RKO (cell line): ENCODE results near the gene GIGYF1.
"Not testable (repeated sequence)": the region's sequence is repeated elsewhere in the genome, so short reads cannot be mapped to it uniquely, and the experiment has no call there.

ENCODE experiments used
- DNase-seq: peaks from one replicate; pipeline ENCODE4 v3.0.0-alpha.2; 2016; ENCODE audit warnings: low spot score

The GIGYF1 gene

DNA sequence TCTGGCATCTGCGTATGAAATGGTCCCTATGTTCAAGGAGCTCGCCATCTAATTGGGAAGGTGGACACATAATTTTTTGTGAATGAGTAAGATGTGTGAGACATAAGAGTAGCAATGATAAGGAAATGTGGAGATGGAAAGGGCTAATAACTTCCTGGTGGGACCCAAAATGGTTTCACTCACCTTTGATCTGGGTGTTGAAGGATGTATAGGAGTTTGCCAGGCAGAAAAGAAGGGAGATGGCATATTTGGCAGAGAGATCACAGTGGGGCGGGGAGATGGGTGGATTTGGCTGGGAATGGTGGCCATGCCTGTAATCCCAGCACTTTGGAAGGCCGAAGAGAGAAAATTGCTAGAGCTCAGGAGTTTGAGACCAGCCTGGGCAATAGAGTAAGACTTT is 16.4 kb upstream of the GIGYF1 start:
- DNase-seq: no peak

- no peak for DNase-seq
Observed at GRCh38 chr7:100708395-100708794, 14.3 kb upstream of the GIGYF1 start.

- DNase-seq: peak; percentile 57
Observed at GRCh38 chr7:100706672-100707311, 12.7 kb upstream of the GIGYF1 start.

- DNase-seq: peak; percentile 99
Observed at GRCh38 chr7:100705753-100706671, 12.0 kb upstream of the GIGYF1 start, which contains the start of gene POP7. Gene POP7 (plus strand): TSS chr7:100706121. CDS start chr7:100706831, 710 bp downstream.

GRCh38 chr7:100705320-100705752 is 11.3 kb upstream of the GIGYF1 start:
- peak; percentile 80 for DNase-seq

GRCh38 chr7:100701089-100701488 is 7.0 kb upstream of the GIGYF1 start:
- not testable (repeated sequence) for DNase-seq

DNA sequence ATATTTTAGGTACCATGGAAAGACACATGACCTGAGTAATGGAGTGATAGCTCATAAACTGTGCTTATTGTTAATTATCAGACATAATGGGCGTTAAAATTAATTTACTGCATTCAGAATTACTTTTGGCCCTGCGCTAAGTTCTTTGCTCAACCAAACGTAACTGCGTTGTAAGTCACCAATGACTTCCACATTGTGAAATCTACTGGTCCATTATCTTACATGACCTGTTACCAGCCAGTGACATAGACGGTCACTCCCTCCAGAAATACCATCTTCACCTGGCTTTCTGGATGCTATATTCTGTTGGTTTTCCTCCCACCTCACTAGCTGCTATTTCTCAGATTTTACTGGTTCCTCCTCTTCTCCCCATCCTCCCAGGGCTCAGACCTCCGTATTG is 5.0 kb upstream of the GIGYF1 start:
- no peak for DNase-seq

DNA sequence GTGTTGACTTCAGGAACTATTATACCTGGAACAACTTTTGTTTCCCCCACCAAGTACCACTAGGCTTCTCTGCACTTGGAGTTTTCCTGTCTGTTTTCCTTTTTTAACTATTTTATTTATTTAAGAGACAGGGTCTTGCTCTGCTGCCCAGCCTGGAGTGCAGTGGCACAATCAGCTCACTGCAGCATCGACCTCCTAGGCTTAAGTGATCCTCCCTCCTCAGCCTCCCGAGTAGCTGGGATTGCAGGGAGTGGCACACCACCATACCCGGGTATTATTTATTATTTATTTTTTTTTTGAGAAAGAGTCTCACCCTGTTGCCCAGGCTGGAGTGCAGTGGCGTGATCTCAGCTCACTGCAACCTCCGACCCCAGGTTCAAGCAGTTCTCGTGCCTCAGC is 2.1 kb upstream of the GIGYF1 start:
- DNase-seq: no peak

GRCh38 chr7:100693312-100694097 is 545 bp downstream of the GIGYF1 start:
- no peak for DNase-seq

GRCh38 chr7:100692578-100692961 is 1.5 kb downstream of the GIGYF1 start:
- DNase-seq: peak; percentile 63

DNA sequence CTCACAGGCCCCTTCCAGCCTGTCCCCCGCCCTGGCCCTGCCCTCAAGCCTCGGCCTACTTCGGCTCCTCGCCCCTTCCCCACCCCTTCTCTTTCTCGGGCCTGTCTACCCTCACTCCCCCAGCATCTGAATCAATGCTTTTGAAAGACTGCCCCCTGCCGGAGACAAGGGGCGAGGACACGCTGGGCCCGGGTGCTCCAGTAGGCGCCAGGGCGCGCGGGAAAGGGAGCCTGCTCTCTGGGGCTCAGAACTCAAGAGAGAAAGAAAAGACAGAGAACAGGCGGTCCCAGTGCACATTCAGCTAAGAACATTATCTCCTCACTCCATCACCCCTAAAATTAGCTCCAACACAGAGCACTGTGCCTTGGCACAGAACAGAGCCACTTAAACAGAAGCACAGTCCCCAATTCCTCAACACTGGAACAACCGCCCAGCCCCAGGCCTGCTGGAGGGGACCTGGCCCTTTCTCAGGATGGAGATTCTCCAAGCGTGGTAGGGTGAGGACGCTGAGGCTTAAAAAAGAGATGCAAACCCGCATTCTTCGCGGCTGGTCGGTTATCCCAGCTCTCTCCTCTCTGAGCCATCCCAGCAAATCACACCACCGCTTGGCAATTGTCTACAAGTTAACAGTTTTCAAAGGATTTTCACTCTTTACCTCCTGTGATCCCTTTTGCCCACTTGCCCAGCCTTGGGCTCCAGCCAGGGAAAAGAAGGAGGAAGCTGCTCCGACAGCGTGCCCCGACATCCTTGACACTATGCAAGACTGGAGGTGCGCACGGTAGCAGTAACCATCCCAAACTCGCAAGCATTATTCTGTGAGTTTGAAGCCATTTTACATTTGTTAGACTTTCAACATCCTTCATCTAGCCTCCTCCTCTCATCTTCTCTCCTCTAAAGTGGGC is 2.1 kb downstream of the GIGYF1 start:
- DNase-seq: peak; percentile 88

GRCh38 chr7:100689230-100690135 is 4.6 kb downstream of the GIGYF1 start:
- no peak for DNase-seq

DNA sequence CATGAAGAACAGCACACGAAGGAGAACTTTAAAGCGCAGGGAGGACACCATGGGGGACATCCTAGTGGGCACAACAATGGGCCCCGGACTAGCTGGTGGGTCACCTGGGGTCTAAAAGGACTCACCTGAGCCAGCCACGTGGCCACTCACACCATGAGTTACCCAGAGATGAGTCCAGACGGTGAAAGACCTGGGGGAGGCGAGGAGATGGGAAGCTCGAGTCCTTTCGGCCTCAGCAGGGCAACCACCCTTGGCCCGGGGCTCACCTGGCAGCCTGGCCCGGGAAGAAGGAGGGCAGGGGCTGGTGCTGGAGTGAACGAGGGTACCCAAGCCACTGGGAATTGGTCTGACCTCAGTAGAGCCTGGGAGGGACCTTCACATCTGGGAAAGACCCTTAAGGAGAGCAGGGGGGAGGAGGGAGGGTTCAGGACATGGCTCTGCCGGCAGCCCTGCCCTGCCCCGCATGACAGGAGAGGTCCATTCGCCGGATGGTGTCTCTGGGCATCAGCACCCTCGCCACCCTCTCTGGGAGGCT is 5.7 kb downstream of the GIGYF1 start:
- DNase-seq: no peak

DNA sequence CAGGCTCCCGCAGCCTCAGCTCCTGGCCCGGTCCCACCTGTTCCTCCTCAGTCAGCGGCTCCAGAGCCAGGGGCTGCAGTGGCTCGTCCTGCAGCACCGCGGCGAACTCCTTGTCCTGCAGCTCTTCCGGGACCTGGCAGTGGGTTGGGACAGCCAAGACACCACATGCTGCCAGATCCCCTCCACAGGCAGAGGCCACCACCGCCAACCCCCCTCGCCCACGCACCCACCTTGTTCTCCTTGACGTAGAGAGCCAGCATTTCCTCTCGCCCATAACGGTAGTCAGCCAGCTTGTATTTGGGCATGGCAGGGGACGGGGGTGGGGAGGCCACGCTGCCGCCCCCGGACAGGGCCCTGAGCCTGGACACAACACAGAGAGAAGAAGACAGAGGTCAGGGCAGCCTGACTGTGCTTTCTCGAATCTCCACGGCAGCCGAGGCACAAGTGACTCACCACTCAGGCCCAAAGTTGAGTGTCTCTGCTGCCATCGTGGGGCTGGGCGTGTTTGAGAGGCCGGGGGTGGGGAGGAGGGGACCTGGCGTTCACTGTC is 6.2 kb downstream of the GIGYF1 start:
- no peak for DNase-seq

GRCh38 chr7:100687261-100687660 is 6.8 kb downstream of the GIGYF1 start:
- no peak for DNase-seq

- no peak for DNase-seq
Observed at GRCh38 chr7:100686822-100687211, 7.2 kb downstream of the GIGYF1 start.

GRCh38 chr7:100686201-100686821 is 7.7 kb downstream of the GIGYF1 start:
- no peak for DNase-seq

GRCh38 chr7:100685631-100686145 is 8.4 kb downstream of the GIGYF1 start:
- no peak for DNase-seq

- DNase-seq: no peak
Observed at GRCh38 chr7:100685049-100685605, 8.9 kb downstream of the GIGYF1 start.
